Keratinocyte (primary cell): ENCODE results near the gene SYTL2.

ENCODE experiments used
- CTCF ChIP-seq, 3 experiments: IDR thresholded peaks in 1 of 3; conservative IDR thresholded peaks in 1 of 3; optimal IDR thresholded peaks in 1 of 3; 2 replicates in 2 of 3; 3 replicates in 1 of 3; pipeline versions ENCODE3 to v1.5.1; 2011; ENCODE audit warnings: low read length in 3 of 3, mild to moderate bottlenecking in 3 of 3, moderate library complexity in 2 of 3, control low read depth in 1 of 3, inconsistent platforms in 1 of 3; ENCODE audit not compliant: insufficient read depth in 2 of 3; ENCODE audit errors: extremely low read depth in 1 of 3
- EZH2 ChIP-seq: IDR thresholded peaks from one replicate; pipeline ENCODE4 v1.6.1; 2012; ENCODE audit warnings: inconsistent platforms, mild to moderate bottlenecking, low read length, moderate library complexity

GRCh38 chr11:85835729-85836128, 24.8 kb upstream of the SYTL2 start:
- no peak for TF ChIP-seq CTCF (optimal IDR thresholded peaks at IDR 0.05 in 1 of 3, IDR thresholded peaks at IDR 0.05 in 1 of 3, conservative IDR thresholded peaks at IDR 0.05 in 1 of 3; ENCODE audit: extremely low read depth in 1 of 3, insufficient read depth in 2 of 3, low read length in 3 of 3)
- no peak for TF ChIP-seq EZH2
